Fibroblast of lung (primary cell): ENCODE measurements around the gene SPECC1L.

Experiments used
- CTCF ChIP-seq, 2 donors: IDR thresholded peaks in 1 of 2; conservative IDR thresholded peaks in 1 of 2; 1 replicate in 1 of 2; 2 replicates in 1 of 2; pipeline ENCODE4 v1.5.1; 2011 to 2012; ENCODE audit warnings: low read length in 2 of 2, control low read depth in 1 of 2, inconsistent platforms in 1 of 2, low read depth in 1 of 2, mild to moderate bottlenecking in 1 of 2
- EZH2 ChIP-seq: IDR thresholded peaks from 2 replicates; pipeline ENCODE4 v1.5.1; 2012; ENCODE audit warnings: low read length, control low read depth, mild to moderate bottlenecking; ENCODE audit errors: missing control alignments

DNA sequence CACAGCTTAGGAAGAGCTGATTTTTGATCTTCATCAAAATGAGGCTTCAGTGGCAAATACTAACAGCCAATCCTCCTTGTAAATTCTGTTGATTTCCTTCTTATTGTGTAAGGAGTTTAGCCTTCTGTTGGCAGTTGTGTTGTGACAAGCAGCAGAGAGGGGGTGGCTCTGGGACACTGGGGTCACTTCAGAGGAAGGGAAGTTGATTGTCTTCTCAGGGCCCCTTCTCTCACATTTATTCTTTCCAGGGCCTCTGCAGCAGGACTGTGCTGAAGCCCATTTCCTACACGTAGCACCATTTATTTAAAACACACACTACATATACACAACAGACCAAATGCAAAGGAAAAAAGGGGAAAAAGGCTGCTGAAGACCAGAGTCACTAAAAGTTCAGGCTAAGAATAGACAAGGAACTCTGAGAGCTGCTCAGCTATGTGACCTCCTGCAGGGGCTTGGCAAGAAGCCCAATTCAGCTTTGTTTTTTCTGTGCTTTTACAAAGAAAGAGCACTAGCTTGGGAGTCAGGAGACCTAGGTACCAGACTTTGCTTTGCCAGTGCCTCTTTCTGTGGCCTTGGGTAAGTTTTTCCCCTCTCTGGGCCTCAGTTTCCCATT lies 196.2 kb downstream of the SPECC1L start:
- no peak for TF ChIP-seq CTCF (conservative IDR thresholded peaks at IDR 0.05 in 1 of 2, IDR thresholded peaks at IDR 0.05 in 1 of 2; ENCODE audit: low read depth in 1 of 2, low read length in 2 of 2)
- no peak for TF ChIP-seq EZH2
